HCT116 (cell line): ENCODE data around the gene RAB1A. TPM values are rescaled to one million over a fixed set of nuclear protein-coding genes. Genes with fewer than 3 reads are reported as not detected.

Source experiments
- ATAC-seq: fragments of 200-7000 bp; cut with Tn5 transposase; 2 replicates; pipeline ENCODE4 v1.9.1; 2020; ENCODE audit warnings: mild to moderate bottlenecking, moderate library complexity
- BruUV-seq: library from RNA; stranded (reverse); fragments of 400-500 nt; replicated peaks from 2 replicates; lab custom pipeline; 2021; lab: Mats Ljungman, UMichigan
- CTCF ChIA-PET: fragments of 300-600 bp; sonication (Branson Sonifier 250); formaldehyde crosslinking; loops from one replicate; lab custom pipeline; 2021; ENCODE audit warnings: antibody characterized with exemption; lab: Charles Lee
- POLR2A ChIA-PET: fragments of 300-600, 350-600 bp; sonication (Branson Sonifier 250); formaldehyde crosslinking; loops from one replicate; lab custom pipeline; 2021; ENCODE audit warnings: antibody characterized with exemption; lab: Charles Lee
- RAD21 ChIA-PET, 2 experiments: fragments of 300-600 bp; sonication (Branson Sonifier 250); formaldehyde crosslinking; loops; one replicate each; lab custom pipeline; 2023; ENCODE audit warnings: low total read pairs in 2 of 2; ENCODE audit not compliant: uncharacterized antibody in 2 of 2, unreplicated experiment in 2 of 2, low non-redundant PET in 1 of 2; lab: Charles Lee
- DNase-seq: peaks from one replicate; pipeline ENCODE4 v3.0.0-alpha.2; 2010; ENCODE audit warnings: low read depth, low spot score
- H2AFZ ChIP-seq: fragments of 200-600 bp; shearing (Covaris generic), sonication (generic); 2 replicates; pipeline ENCODE4 v1.6.1; 2017; ENCODE audit warnings: low read depth, mixed run types, mixed read lengths, antibody characterized with exemption, low read length; ENCODE audit not compliant: poor library complexity, severe bottlenecking
- H3K27ac ChIP-seq: 2 replicates; pipeline ENCODE4 v1.5.1; 2012; ENCODE audit warnings: low read depth, low read length
- H3K27me3 ChIP-seq: fragments of 200-600 bp; sonication (generic); 2 replicates; pipeline ENCODE4 v1.6.1; 2016; ENCODE audit warnings: mixed run types, low read length, mixed read lengths; ENCODE audit not compliant: insufficient read depth
- H3K36me3 ChIP-seq, 2 experiments: fragments of 200-500 bp in 1 of 2; fragments of 200-600 bp in 1 of 2; sonication (Bioruptor generic) in 1 of 2; sonication (generic) in 1 of 2; 2 replicates each; pipeline versions ENCODE4 v1.5.1 to v1.6.1; 2014 to 2016; ENCODE audit warnings: low read length in 2 of 2, inconsistent platforms in 1 of 2, mixed read lengths in 1 of 2, mixed run types in 1 of 2; ENCODE audit not compliant: insufficient read depth in 2 of 2, control insufficient read depth in 1 of 2
- H3K4me1 ChIP-seq, 2 experiments: fragments of 200-600 bp in 1 of 2; sonication (generic) in 1 of 2; 2 replicates each; pipeline versions ENCODE4 v1.5.1 to v1.6.1; 2012 to 2017; ENCODE audit warnings: low read length in 2 of 2, inconsistent platforms in 1 of 2, mild to moderate bottlenecking in 1 of 2, mixed read lengths in 1 of 2, mixed run types in 1 of 2, moderate library complexity in 1 of 2; ENCODE audit not compliant: insufficient read depth in 2 of 2, control insufficient read depth in 1 of 2
- H3K4me2 ChIP-seq: fragments of 200-600 bp; sonication (generic); 2 replicates; pipeline ENCODE4 v1.6.1; 2017; ENCODE audit warnings: mixed run types, low read length, mixed read lengths
- H3K4me3 ChIP-seq, 2 experiments: fragments of 200-600 bp in 1 of 2; sonication (generic) in 1 of 2; replicated peaks in 1 of 2; 2 replicates each; pipeline ENCODE4 v1.5.1; 2011 to 2016; ENCODE audit warnings: low read length in 2 of 2, control low read depth in 1 of 2, low read depth in 1 of 2, mild to moderate bottlenecking in 1 of 2, mixed read lengths in 1 of 2, mixed run types in 1 of 2
- H3K79me2 ChIP-seq: fragments of 200-600 bp; sonication (generic); 2 replicates; pipeline ENCODE4 v1.6.1; 2017; ENCODE audit warnings: mild to moderate bottlenecking, mixed run types, low read length, moderate library complexity, mixed read lengths; ENCODE audit not compliant: insufficient read depth
- H3K9ac ChIP-seq: fragments of 200-600 bp; sonication (generic); 2 replicates; pipeline ENCODE4 v1.6.1; 2016; ENCODE audit warnings: low read length, mixed read lengths
- H3K9me2 ChIP-seq: fragments of 200-600 bp; sonication (generic), shearing (Covaris generic); 2 replicates; pipeline ENCODE4 v1.6.1; 2017; ENCODE audit warnings: mixed run types, mild to moderate bottlenecking, moderate library complexity; ENCODE audit not compliant: insufficient read depth
- H3K9me3 ChIP-seq, 2 experiments: fragments of 200-500 bp in 1 of 2; fragments of 200-600 bp in 1 of 2; sonication (Bioruptor generic) in 1 of 2; sonication (generic) in 1 of 2; 2 replicates each; pipeline ENCODE4 v1.6.1; 2014 to 2017; ENCODE audit warnings: low read length in 2 of 2, mixed read lengths in 2 of 2, inconsistent platforms in 1 of 2, low read depth in 1 of 2, mild to moderate bottlenecking in 1 of 2, mixed run types in 1 of 2, moderate library complexity in 1 of 2; ENCODE audit not compliant: control insufficient read depth in 1 of 2, insufficient read depth in 1 of 2
- H4K20me1 ChIP-seq: fragments of 200-600 bp; sonication (generic), shearing (Covaris generic); 2 replicates; pipeline ENCODE4 v1.6.1; 2017; ENCODE audit warnings: mixed run types, mild to moderate bottlenecking, moderate library complexity; ENCODE audit not compliant: insufficient read depth
- CBX3 ChIP-seq: IDR thresholded peaks from 2 replicates; pipeline ENCODE4 v1.6.1; 2012; ENCODE audit warnings: low read depth
- EGR1 ChIP-seq: IDR thresholded peaks from 2 replicates; pipeline ENCODE4 v1.6.1; 2012; ENCODE audit warnings: low read depth
- EZH2phosphoT487 ChIP-seq: fragments of 200-600 bp; IDR thresholded peaks from 2 replicates; pipeline ENCODE4 v1.6.1; 2018; ENCODE audit warnings: antibody characterized with exemption, borderline replicate concordance
- JUND ChIP-seq: IDR thresholded peaks from 2 replicates; pipeline ENCODE4 v1.6.1; 2012
- POLR2A ChIP-seq: IDR thresholded peaks from 2 replicates; pipeline ENCODE4 v1.7.0; 2011; ENCODE audit warnings: borderline replicate concordance; ENCODE audit not compliant: insufficient read depth, insufficient read length; ENCODE audit errors: extremely low read depth
- RAD21 ChIP-seq: IDR thresholded peaks from 2 replicates; pipeline ENCODE4 v1.6.1; 2012; ENCODE audit warnings: low read depth, mild to moderate bottlenecking
- SIN3A ChIP-seq: IDR thresholded peaks from 2 replicates; pipeline ENCODE4 v1.6.1; 2012; ENCODE audit warnings: low read depth
- SRF ChIP-seq: IDR thresholded peaks from 2 replicates; pipeline ENCODE4 v1.6.1; 2012; ENCODE audit warnings: low read depth
- TCF7L2 ChIP-seq: IDR thresholded peaks from 2 replicates; pipeline ENCODE4 v1.7.0; 2011; ENCODE audit warnings: borderline replicate concordance, inconsistent platforms; ENCODE audit not compliant: insufficient read depth, insufficient read length; ENCODE audit errors: extremely low read depth
- YY1 ChIP-seq: IDR thresholded peaks from 2 replicates; pipeline ENCODE4 v1.6.1; 2011; ENCODE audit warnings: low read length, low read depth, moderate library complexity, mild to moderate bottlenecking; ENCODE audit not compliant: insufficient replicate concordance; ENCODE audit errors: extremely low read depth
- ZNF274 ChIP-seq: fragments of 200-500 bp; sonication (Bioruptor generic); IDR thresholded peaks from 2 replicates; pipeline ENCODE4 v1.6.1; 2014; ENCODE audit warnings: mild to moderate bottlenecking, low read depth, low read length, inconsistent platforms
- intact Hi-C: fragments of 100-400 bp; cut with micrococcal nuclease; formaldehyde crosslinking; loops from 2 replicates; pipeline ENCODE4 v1.10.0; 2022
- total RNA-seq: library from RNA; stranded (reverse); gene quantifications from one replicate; pipeline ENCODE4 v1.2.1, GENCODE V29; 2021; ENCODE audit not compliant: unreplicated experiment
- TF ChIP-seq, protein P1 (sequence below): IDR thresholded peaks from 2 replicates; pipeline ENCODE4 v1.6.1; 2011; ENCODE audit warnings: mild to moderate bottlenecking, low read length, moderate library complexity; ENCODE audit not compliant: insufficient replicate concordance; ENCODE audit errors: extremely low read depth
- TF ChIP-seq, protein P2 (sequence below): IDR thresholded peaks from 2 replicates; pipeline ENCODE4 v1.6.1; 2012
- TF ChIP-seq, protein P3 (sequence below): IDR thresholded peaks from 2 replicates; pipeline ENCODE4 v1.6.1; 2012
- TF ChIP-seq, protein P4 (sequence below), 3 experiments: fragments of 200-600 bp in 1 of 3; sonication (generic) in 1 of 3; IDR thresholded peaks in 2 of 3; conservative IDR thresholded peaks in 1 of 3; 2 replicates each; pipeline ENCODE4 v1.5.1; 2012 to 2017; ENCODE audit warnings: low read depth in 2 of 3, low read length in 2 of 3, antibody characterized with exemption in 1 of 3, borderline replicate concordance in 1 of 3, control low read depth in 1 of 3, mild to moderate bottlenecking in 1 of 3, mixed read lengths in 1 of 3, mixed run types in 1 of 3, moderate library complexity in 1 of 3; ENCODE audit not compliant: insufficient read depth in 1 of 3

The RAB1A gene
- total RNA-seq, 1 experiment from 2014 or later: 131 TPM

DNA sequence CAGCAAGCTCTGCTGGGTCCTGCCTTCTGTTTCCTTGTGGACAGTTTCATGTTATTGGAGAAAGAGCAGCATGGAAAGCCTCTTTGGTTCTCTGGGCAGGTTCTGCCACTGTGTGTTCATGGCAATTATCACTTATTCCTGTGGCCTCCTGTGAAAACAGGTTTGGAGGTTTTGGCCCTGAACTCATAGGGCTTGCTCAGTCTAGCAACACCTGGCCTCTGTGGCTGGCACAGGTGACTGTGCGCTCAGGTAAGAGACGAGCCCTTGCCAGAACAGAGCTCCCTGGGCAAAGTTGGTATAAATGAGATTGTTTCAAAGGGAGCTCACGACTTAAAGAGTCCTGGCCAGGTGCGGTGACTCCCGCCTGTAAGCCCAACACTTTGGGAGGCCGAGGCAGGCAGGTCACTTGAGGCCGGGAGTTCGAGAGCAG, 68.0 kb downstream of the RAB1A start:
- no peak overlapping the region for H3K27ac ChIP-seq
- no peaks in the 10 kb centered on the region for H3K9me2 ChIP-seq
- intact Hi-C loops: no loop called here
- TF ChIP-seq, protein P1, sequence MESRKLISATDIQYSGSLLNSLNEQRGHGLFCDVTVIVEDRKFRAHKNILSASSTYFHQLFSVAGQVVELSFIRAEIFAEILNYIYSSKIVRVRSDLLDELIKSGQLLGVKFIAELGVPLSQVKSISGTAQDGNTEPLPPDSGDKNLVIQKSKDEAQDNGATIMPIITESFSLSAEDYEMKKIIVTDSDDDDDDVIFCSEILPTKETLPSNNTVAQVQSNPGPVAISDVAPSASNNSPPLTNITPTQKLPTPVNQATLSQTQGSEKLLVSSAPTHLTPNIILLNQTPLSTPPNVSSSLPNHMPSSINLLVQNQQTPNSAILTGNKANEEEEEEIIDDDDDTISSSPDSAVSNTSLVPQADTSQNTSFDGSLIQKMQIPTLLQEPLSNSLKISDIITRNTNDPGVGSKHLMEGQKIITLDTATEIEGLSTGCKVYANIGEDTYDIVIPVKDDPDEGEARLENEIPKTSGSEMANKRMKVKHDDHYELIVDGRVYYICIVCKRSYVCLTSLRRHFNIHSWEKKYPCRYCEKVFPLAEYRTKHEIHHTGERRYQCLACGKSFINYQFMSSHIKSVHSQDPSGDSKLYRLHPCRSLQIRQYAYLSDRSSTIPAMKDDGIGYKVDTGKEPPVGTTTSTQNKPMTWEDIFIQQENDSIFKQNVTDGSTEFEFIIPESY: no peak
- TF ChIP-seq SIN3A (no peak), EGR1 (no peak), CBX3 (no peak), RAD21 (no peak), EZH2phosphoT487 (no peak), ZNF274 (no peak), YY1 (no peak), TCF7L2 (no peak), POLR2A (no peak), JUND (no peak), SRF (no peak)
- TF ChIP-seq, protein P2, sequence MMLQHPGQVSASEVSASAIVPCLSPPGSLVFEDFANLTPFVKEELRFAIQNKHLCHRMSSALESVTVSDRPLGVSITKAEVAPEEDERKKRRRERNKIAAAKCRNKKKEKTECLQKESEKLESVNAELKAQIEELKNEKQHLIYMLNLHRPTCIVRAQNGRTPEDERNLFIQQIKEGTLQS: no peak
- TF ChIP-seq, protein P3, sequence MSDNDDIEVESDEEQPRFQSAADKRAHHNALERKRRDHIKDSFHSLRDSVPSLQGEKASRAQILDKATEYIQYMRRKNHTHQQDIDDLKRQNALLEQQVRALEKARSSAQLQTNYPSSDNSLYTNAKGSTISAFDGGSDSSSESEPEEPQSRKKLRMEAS: no peak
- TF ChIP-seq, protein P4, sequence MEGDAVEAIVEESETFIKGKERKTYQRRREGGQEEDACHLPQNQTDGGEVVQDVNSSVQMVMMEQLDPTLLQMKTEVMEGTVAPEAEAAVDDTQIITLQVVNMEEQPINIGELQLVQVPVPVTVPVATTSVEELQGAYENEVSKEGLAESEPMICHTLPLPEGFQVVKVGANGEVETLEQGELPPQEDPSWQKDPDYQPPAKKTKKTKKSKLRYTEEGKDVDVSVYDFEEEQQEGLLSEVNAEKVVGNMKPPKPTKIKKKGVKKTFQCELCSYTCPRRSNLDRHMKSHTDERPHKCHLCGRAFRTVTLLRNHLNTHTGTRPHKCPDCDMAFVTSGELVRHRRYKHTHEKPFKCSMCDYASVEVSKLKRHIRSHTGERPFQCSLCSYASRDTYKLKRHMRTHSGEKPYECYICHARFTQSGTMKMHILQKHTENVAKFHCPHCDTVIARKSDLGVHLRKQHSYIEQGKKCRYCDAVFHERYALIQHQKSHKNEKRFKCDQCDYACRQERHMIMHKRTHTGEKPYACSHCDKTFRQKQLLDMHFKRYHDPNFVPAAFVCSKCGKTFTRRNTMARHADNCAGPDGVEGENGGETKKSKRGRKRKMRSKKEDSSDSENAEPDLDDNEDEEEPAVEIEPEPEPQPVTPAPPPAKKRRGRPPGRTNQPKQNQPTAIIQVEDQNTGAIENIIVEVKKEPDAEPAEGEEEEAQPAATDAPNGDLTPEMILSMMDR (IDR thresholded peaks at IDR 0.05 in 2 of 3, conservative IDR thresholded peaks at IDR 0.05 in 1 of 3; ENCODE audit: borderline replicate concordance in 1 of 3, insufficient read depth in 1 of 3, low read depth in 2 of 3, low read length in 2 of 3): no peak
- ChIA-PET RAD21 (no interaction called here), POLR2A (no interaction called here), CTCF (interaction anchor here (0.9 kb wide), 1 partner anchor 108 kb away, joined by 3 read pairs; no protein-coding TSS in a partner anchor)
- no peak overlapping the region for H3K9ac ChIP-seq
- no peak for DNase-seq
- no TSS peak for BruUV-seq
- H3K9me3 ChIP-seq: no peaks in the 10 kb centered on the region
- ATAC-seq: no peak
- no peak overlapping the region for H3K4me2 ChIP-seq
- no peaks in the 10 kb centered on the region for H4K20me1 ChIP-seq
- no peaks in the 10 kb centered on the region for H3K36me3 ChIP-seq
- H3K4me1 ChIP-seq: peaks cover 14 to 26% of the 10 kb centered on the region in 2 experiments
- no peak overlapping the region for H2AFZ ChIP-seq
- H3K27me3 ChIP-seq: no peaks in the 10 kb centered on the region
- H3K4me3 ChIP-seq: no peak overlapping the region
- peaks cover 38% of the 10 kb centered on the region for H3K79me2 ChIP-seq
